NT2/D1 (cell line): ENCODE data around the gene MTG1.

ENCODE experiments used
- SUZ12 ChIP-seq: IDR thresholded peaks from 2 replicates; pipeline ENCODE4 v1.6.1; 2011; ENCODE audit not compliant: insufficient read length, insufficient read depth; ENCODE audit errors: extremely low read depth
- ZNF274 ChIP-seq: IDR thresholded peaks from 2 replicates; pipeline ENCODE4 v1.6.1; 2011; ENCODE audit warnings: mild to moderate bottlenecking, low read depth, low read length

DNA sequence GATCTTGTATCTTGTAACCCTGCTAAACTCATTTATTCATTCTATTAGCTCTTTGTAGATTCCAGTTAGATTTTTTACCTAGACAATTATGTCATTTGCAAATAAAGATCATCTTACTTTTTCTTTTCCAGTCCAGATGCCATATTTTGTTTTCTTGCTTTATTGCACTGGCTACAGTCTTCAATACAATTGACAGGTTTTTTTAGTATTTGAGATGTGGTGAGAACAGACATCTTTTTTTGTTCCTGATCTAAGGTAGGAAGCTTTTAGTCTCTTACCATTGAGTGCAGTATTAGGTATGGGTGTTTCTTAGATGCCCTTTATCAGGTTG lies 18.4 kb downstream of the MTG1 start:
- TF ChIP-seq ZNF274 (no peak), SUZ12 (no peak)
